Measurements from ENCODE around the gene RPL34. TPM values are rescaled to one million over a fixed set of nuclear protein-coding genes. Genes with fewer than 3 reads are reported as not detected.

The RPL34 gene
- total RNA-seq = 1,000 to 10,000 TPM in 1 of 2 donors, 100 to 1,000 TPM in 1; 735 to 1,030 TPM
- polyA plus RNA-seq = 1,000 to 10,000 TPM; 2,313 to 5,853 TPM
- long read RNA-seq, donor 1, transcript RPL34-206 (2 exons, 629 nt) = minor isoform, 238 of 2,973 reads
- long read RNA-seq, donor 1, transcript RPL34-202 (5 exons, 441 nt) = major isoform, 1,802 of 2,973 reads
- long read RNA-seq, donor 1, transcript RPL34-201 (5 exons, 529 nt) = minor isoform, 30 of 2,973 reads
- long read RNA-seq, donor 1, transcript RPL34-205 (2 exons, 2,627 nt) = minor isoform, 5 of 2,973 reads
- long read RNA-seq, donor 1, partial matches to known transcripts = 828 of 2,973 reads
- long read RNA-seq, donor 1, other reads (novel, unspliced or antisense) = 69 of 2,973 reads
- long read RNA-seq, donor 2, transcript RPL34-202 (5 exons, 441 nt) = major isoform, 1,080 of 1,776 reads
- long read RNA-seq, donor 2, transcript RPL34-206 (2 exons, 629 nt) = minor isoform, 86 of 1,776 reads
- long read RNA-seq, donor 2, transcript RPL34-201 (5 exons, 529 nt) = minor isoform, 15 of 1,776 reads
- long read RNA-seq, donor 2, partial matches to known transcripts = 552 of 1,776 reads
- long read RNA-seq, donor 2, other reads (novel, unspliced or antisense) = 42 of 1,776 reads
- long read RNA-seq, donor 3, transcript RPL34-202 (5 exons, 441 nt) = major isoform, 1,383 of 2,155 reads
- long read RNA-seq, donor 3, transcript RPL34-206 (2 exons, 629 nt) = minor isoform, 120 of 2,155 reads
- long read RNA-seq, donor 3, transcript RPL34-201 (5 exons, 529 nt) = minor isoform, 27 of 2,155 reads
- long read RNA-seq, donor 3, transcript RPL34-205 (2 exons, 2,627 nt) = minor isoform, 5 of 2,155 reads
- long read RNA-seq, donor 3, partial matches to known transcripts = 584 of 2,155 reads
- long read RNA-seq, donor 3, other reads (novel, unspliced or antisense) = 36 of 2,155 reads
- long read RNA-seq, donor 4, transcript RPL34-202 (5 exons, 441 nt) = major isoform, 1,191 of 1,910 reads
- long read RNA-seq, donor 4, transcript RPL34-201 (5 exons, 529 nt) = minor isoform, 8 of 1,910 reads
- long read RNA-seq, donor 4, transcript RPL34-206 (2 exons, 629 nt) = minor isoform, 161 of 1,910 reads
- long read RNA-seq, donor 4, partial matches to known transcripts = 500 of 1,910 reads
- long read RNA-seq, donor 4, other reads (novel, unspliced or antisense) = 48 of 1,910 reads
- long read RNA-seq, donor 5, transcript RPL34-202 (5 exons, 441 nt) = major isoform, 1,727 of 2,758 reads
- long read RNA-seq, donor 5, transcript RPL34-206 (2 exons, 629 nt) = minor isoform, 214 of 2,758 reads
- long read RNA-seq, donor 5, transcript RPL34-205 (2 exons, 2,627 nt) = minor isoform, 6 of 2,758 reads
- long read RNA-seq, donor 5, transcript RPL34-201 (5 exons, 529 nt) = minor isoform, 36 of 2,758 reads
- long read RNA-seq, donor 5, partial matches to known transcripts = 715 of 2,758 reads
- long read RNA-seq, donor 5, other reads (novel, unspliced or antisense) = 60 of 2,758 reads

DNA sequence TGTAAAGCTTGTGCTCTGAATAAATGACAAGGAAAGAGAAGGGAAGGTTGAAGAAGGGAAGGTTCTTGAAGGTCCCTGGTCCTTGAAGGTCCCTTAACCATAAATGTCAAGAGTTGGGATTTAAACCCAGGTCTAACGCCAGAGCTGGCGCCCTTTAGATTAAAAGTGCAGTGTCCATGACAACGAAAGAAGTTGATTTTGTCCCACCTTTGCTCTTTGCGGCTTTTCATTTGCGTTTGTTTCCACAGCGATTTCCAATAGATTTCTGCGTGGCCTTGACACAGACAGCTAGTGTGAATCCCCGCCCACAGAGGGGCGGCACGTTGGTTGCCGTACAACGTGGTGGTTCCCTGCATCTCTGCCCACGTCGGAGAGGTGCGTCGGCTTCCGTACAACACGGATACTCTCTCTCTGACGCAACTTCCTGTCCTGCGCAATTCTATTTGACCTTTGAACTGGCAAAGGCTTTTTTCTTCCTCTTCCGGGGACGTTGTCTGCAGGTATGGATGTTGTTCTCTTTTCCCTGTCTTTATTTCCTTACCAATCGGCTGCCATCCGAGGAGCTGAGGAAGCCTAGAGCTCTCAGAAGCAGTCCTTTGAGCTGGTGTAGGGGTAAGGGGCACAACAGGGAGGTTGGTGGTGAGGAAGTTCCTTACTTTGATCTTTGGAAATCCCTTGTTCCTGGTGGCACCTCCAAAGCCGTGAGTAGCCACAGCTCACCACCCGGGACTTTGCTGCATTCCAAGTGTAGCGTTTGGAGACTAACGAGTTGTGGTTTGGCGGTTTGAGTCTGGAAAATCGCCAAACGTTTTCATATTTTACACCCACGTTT lies at the start of gene RPL34:
RPL34 (plus strand) TSS at position 476 of the 832 bp plus-strand sequence. CDS start 1,384 bp downstream, outside the sequence.
- Histone ChIP-seq H3K27me3 (ENCODE audit: control insufficient read depth in 3 of 3, insufficient read depth in 3 of 3, low read length in 2 of 3) (no peaks in the 10 kb centered on the region), H3K27ac (ENCODE audit: low read depth in 1 of 2, low read length in 1 of 2) (peak within 1 kb of the TSS; percentile 76 to 94), H3K4me1 (ENCODE audit: control insufficient read depth in 5 of 5, insufficient read depth in 5 of 5, low read length in 5 of 5) (peaks cover 0 to 20% (median 11%) of the 10 kb centered on the region in 5 donors), H3K4me3 (peak within 1 kb of the TSS; percentile 64), H3K9me3 (ENCODE audit: control insufficient read depth in 4 of 4, insufficient read depth in 3 of 4, low read length in 3 of 4) (no peaks in the 10 kb centered on the region), H3K36me3 (ENCODE audit: control insufficient read depth in 4 of 4, insufficient read depth in 4 of 4, low read length in 4 of 4) (peaks cover 10 to 22% (median 20%) of the 10 kb centered on the region in 4 donors), H3K9ac (ENCODE audit: insufficient read depth in 1 of 2, low read length in 2 of 2) (peak within 1 kb of the TSS; percentile 83 to 94)
- DNase-seq (peak; percentile 98 to 100 (median 99)), ATAC-seq (ENCODE audit: insufficient read depth, low FRiP score) (peak; percentile 100)
- WGBS, 2 donors = 1 to 2% methylated on average over 32 of the region's 32 CpGs
- no peak for TF ChIP-seq CTCF (IDR thresholded peaks at IDR 0.05; ENCODE audit: control extremely low read depth, extremely low read depth)

DNA sequence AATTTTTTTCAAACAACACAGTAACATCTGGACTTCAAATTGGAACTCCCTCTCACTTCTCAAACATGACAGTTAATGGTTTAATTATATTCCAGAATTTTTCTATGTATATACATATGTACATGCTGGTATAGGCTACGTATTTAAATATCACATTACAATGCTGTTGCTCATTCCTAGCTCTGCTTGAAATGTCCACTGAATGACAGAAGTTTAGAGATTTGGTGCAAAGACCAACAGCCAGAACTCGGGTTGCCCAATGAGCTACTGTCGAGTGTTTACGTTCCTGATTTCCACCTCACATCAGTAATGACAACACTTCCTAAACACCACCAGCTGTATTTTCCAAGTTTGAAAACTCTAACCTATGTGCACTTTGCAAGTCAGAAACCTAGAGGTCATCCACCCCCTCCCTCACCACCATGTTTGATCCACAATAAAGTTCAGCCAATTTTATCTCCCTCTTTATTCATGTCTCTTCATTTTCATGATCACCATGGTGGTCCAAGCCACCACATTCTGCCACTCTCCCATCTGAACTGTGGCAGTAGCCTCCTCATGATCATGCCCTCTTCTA lies 49.3 kb upstream of the RPL34 start:
- H3K9me3 ChIP-seq (ENCODE audit: control insufficient read depth in 4 of 4, insufficient read depth in 3 of 4, low read length in 3 of 4) = no peaks in the 10 kb centered on the region
- peaks cover 0 to 4% (median 0%) of the 10 kb centered on the region in 5 donors for H3K4me1 ChIP-seq (ENCODE audit: control insufficient read depth in 5 of 5, insufficient read depth in 5 of 5, low read length in 5 of 5)
- no peak overlapping the region for H3K4me3 ChIP-seq
- ATAC-seq (ENCODE audit: insufficient read depth, low FRiP score) (no peak), DNase-seq (peak in 1 of 3 donors; percentile 3)
- H3K9ac ChIP-seq (ENCODE audit: insufficient read depth in 1 of 2, low read length in 2 of 2) = no peak overlapping the region
- TF ChIP-seq CTCF (IDR thresholded peaks at IDR 0.05; ENCODE audit: control extremely low read depth, extremely low read depth) = no peak
- 36 to 48% methylated on average over 4 of the region's 4 CpGs for WGBS, 2 donors
- H3K36me3 ChIP-seq (ENCODE audit: control insufficient read depth in 4 of 4, insufficient read depth in 4 of 4, low read length in 4 of 4) = no peaks in the 10 kb centered on the region
- no peaks in the 10 kb centered on the region for H3K27me3 ChIP-seq (ENCODE audit: control insufficient read depth in 3 of 3, insufficient read depth in 3 of 3, low read length in 2 of 3)
- no peak overlapping the region for H3K27ac ChIP-seq (ENCODE audit: low read depth in 1 of 2, low read length in 1 of 2)

Data from lung (tissue), 16 donors.